Parathyroid adenoma (tissue), 2 donors: ENCODE results near the gene SLC1A4.

Source experiments
- H2AFZ ChIP-seq: fragments of 300-600 bp; sonication (generic); one replicate; pipeline ENCODE4 v1.7.0; 2017; ENCODE audit warnings: antibody characterized with exemption, mild to moderate bottlenecking
- H3K27ac ChIP-seq: fragments of 300-600 bp; sonication (generic); one replicate; pipeline ENCODE4 v1.7.0; 2017
- H3K27me3 ChIP-seq: fragments of 300-600 bp; sonication (generic); one replicate; pipeline ENCODE4 v1.7.0; 2017; ENCODE audit warnings: low read length; ENCODE audit not compliant: control insufficient read depth, insufficient read depth
- H3K36me3 ChIP-seq: fragments of 300-600 bp; sonication (generic); one replicate; pipeline ENCODE4 v1.7.0; 2017; ENCODE audit warnings: low read length; ENCODE audit not compliant: control insufficient read depth, insufficient read depth
- H3K4me1 ChIP-seq: fragments of 300-600 bp; sonication (generic); one replicate; pipeline ENCODE4 v1.7.0; 2017; ENCODE audit warnings: control low read depth
- H3K4me2 ChIP-seq: fragments of 300-600 bp; sonication (generic); one replicate; pipeline ENCODE4 v1.7.0; 2017; ENCODE audit warnings: low read length
- H3K4me3 ChIP-seq: fragments of 300-600 bp; sonication (generic); one replicate; pipeline ENCODE4 v1.7.0; 2017; ENCODE audit warnings: low read depth, low read length
- H3K79me2 ChIP-seq: fragments of 300-600 bp; sonication (generic); one replicate; pipeline ENCODE4 v1.7.0; 2017; ENCODE audit warnings: control low read depth
- H3K9ac ChIP-seq: fragments of 300-600 bp; sonication (generic); one replicate; pipeline ENCODE4 v1.7.0; 2017; ENCODE audit warnings: mild to moderate bottlenecking
- H3K9me3 ChIP-seq: fragments of 300-600 bp; sonication (generic); one replicate; pipeline ENCODE4 v1.7.0; 2017; ENCODE audit warnings: low read length; ENCODE audit not compliant: control insufficient read depth
- TF ChIP-seq, protein P1 (sequence below): fragments of 300-600 bp; sonication (generic); IDR thresholded peaks from one replicate; pipeline ENCODE4 v1.7.0; 2017; ENCODE audit warnings: antibody characterized with exemption, mild to moderate bottlenecking
- donor health status: primary hyperparathyroidism.

SLC1A4 gene

DNA sequence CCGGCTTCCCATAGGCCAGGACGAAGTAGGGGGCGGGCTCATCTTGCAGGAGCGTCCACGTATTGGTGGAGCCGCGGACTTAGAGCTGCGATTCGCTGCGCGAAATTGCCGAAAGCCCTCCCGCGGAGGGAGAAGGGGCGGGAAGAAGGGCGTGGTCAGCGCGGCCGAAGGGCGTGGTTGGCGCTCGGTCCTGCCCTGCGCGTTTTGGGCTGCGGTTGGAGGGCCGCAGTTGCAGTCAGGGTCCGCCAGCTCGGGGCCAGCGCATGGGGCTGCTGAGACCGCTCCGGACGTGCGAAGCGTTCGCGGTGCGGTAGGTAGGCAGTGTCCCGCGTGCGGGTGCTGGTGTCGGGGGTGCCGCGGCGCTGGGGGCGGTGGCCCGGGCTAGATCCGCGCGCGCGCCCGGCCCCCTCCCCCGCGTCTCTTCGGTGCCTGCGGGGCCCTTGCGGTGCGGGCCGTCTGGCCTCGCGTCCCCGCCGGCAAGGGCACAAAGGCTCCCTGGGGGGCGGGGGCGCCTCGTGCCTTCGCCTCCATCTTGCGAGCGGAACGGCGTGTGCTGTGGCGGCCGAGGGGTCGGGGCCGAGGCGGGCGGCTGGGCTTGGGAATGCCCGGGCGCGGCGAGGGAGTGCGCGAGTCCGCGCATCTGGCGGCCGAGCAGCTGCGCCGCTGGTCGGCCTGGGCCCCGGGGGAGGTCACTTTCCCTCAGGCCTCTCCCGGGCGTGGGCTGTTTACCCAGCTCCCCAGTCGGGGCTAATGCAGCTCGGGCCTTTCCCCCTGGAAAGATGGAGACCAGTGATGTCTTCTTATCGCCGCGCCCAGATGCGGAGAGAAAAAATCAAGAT, 67.2 kb downstream of the SLC1A4 start, which contains the start of gene CEP68:
Gene CEP68 (plus strand): TSS at position 202 of the 839 bp plus-strand sequence. CDS start 13,029 bp downstream, outside the sequence.
- H3K79me2 ChIP-seq = peaks cover 44% of the 10 kb centered on the region
- no peaks in the 10 kb centered on the region for H3K36me3 ChIP-seq
- peak within 1 kb of the TSS; percentile 82 for H3K4me3 ChIP-seq
- peak within 1 kb of the TSS; percentile 99 for H3K4me2 ChIP-seq
- H3K27ac ChIP-seq = peak within 1 kb of the TSS; percentile 73
- H3K9ac ChIP-seq = peak within 1 kb of the TSS; percentile 43
- H3K9me3 ChIP-seq = no peaks in the 10 kb centered on the region
- peak within 1 kb of the TSS; percentile 99 for H2AFZ ChIP-seq
- H3K4me1 ChIP-seq = peaks cover 13% of the 10 kb centered on the region
- TF ChIP-seq, protein P1, sequence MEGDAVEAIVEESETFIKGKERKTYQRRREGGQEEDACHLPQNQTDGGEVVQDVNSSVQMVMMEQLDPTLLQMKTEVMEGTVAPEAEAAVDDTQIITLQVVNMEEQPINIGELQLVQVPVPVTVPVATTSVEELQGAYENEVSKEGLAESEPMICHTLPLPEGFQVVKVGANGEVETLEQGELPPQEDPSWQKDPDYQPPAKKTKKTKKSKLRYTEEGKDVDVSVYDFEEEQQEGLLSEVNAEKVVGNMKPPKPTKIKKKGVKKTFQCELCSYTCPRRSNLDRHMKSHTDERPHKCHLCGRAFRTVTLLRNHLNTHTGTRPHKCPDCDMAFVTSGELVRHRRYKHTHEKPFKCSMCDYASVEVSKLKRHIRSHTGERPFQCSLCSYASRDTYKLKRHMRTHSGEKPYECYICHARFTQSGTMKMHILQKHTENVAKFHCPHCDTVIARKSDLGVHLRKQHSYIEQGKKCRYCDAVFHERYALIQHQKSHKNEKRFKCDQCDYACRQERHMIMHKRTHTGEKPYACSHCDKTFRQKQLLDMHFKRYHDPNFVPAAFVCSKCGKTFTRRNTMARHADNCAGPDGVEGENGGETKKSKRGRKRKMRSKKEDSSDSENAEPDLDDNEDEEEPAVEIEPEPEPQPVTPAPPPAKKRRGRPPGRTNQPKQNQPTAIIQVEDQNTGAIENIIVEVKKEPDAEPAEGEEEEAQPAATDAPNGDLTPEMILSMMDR = no peak
- no peaks in the 10 kb centered on the region for H3K27me3 ChIP-seq

DNA sequence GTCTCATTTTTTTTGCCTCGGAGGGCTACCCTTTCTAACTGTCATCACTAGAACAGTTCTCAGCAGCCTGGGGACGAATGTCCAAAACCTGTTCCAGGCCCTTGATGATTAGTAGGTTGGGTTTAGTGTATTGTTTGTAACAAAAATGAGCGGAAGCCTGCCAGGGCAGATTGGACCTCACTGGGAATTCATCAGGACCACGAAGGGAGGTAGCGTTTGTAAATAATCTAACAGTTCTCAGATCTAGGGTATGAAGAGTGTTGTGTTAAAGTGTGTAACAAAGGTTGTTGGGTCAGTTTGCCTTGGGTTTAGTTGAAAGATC, 67.8 kb downstream of the SLC1A4 start:
- Histone ChIP-seq H3K9me3 (no peaks in the 10 kb centered on the region), H2AFZ (peak overlapping the region; percentile 99), H3K27ac (peak overlapping the region; percentile 73), H3K79me2 (peaks cover 49% of the 10 kb centered on the region), H3K4me1 (peaks cover 13% of the 10 kb centered on the region), H3K9ac (peak overlapping the region; percentile 43), H3K4me3 (peak overlapping the region; percentile 82), H3K4me2 (peak overlapping the region; percentile 63), H3K36me3 (no peaks in the 10 kb centered on the region), H3K27me3 (no peaks in the 10 kb centered on the region)
- TF ChIP-seq, protein P1 = no peak

DNA sequence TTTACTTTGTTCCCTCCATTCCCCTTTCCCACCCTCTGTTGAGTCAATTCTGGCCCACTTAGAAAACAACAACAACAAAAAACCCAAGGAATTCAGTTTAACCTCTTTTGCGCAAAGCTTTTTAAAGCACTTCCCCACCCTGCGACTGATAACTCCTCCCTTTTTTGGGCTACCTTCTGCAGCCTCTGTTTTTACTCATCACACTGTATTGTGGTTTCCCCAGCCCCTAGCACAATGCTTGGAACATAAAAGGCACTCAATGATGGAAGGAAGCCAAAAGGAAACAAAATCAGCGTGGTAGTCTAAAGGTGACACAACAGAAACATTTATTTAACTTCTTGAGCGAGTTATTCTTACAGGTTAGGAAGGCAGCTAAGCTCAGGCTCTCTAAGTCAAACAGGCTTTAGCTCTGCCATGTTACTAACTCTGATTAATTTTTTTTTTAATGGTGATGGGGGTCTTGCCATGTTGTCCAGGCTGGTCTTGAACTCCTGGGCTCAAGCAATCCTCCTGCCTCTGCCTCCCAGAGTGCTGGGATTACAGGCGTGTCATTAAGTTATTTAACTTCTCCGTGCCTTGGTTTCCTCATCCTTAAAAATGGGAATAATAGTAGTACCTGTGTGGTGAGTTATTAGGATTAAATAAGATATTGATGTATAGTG, 68.3 kb downstream of the SLC1A4 start:
- Histone ChIP-seq H3K9ac (no peak overlapping the region), H3K27me3 (no peaks in the 10 kb centered on the region), H3K36me3 (no peaks in the 10 kb centered on the region), H3K4me2 (peak overlapping the region; percentile 63), H3K4me3 (peak overlapping the region; percentile 82), H3K4me1 (peaks cover 13% of the 10 kb centered on the region), H3K79me2 (peaks cover 51% of the 10 kb centered on the region), H2AFZ (no peak overlapping the region), H3K9me3 (no peaks in the 10 kb centered on the region), H3K27ac (peak overlapping the region; percentile 73)
- TF ChIP-seq, protein P1 = no peak

DNA sequence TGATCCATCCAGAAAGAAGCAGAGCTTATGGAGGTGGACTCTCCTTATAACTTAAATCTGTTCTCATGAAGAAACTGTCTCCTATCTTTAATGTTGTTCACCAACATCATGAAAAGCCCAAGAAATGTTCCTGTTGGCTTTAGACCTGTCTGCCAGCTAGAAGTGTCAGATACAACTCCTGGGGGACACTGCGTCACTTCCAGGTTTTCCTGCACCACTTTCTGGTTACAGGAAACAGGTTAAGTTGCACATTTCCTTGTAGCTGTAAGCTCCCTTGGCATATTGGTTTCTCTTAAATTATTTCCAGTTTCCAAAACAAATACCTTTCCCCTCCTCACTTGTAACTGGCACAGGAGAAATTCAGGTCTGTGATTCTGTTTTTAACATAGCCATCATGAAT, 69.9 kb downstream of the SLC1A4 start:
- Histone ChIP-seq H3K4me2 (no peak overlapping the region), H3K9me3 (no peaks in the 10 kb centered on the region), H3K4me3 (no peak overlapping the region), H3K36me3 (no peaks in the 10 kb centered on the region), H3K79me2 (peaks cover 60% of the 10 kb centered on the region), H3K27me3 (no peaks in the 10 kb centered on the region), H3K9ac (no peak overlapping the region), H3K27ac (peak overlapping the region; percentile 73), H2AFZ (no peak overlapping the region), H3K4me1 (peaks cover 13% of the 10 kb centered on the region)
- TF ChIP-seq, protein P1 = no peak
